MM.1S (cell line): ENCODE measurements around the gene PSRC1.

Source experiments
- DNase-seq: peaks from one replicate; pipeline ENCODE4 v3.0.0-alpha.2; 2015
- H2AFZ ChIP-seq: fragments of 300-600 bp; sonication (generic); 2 replicates; pipeline ENCODE4 v1.6.0; 2016; ENCODE audit warnings: antibody characterized with exemption, low read length
- H3F3A ChIP-seq: fragments of 300-600 bp; sonication (generic); 2 replicates; pipeline ENCODE4 v1.6.1; 2016; ENCODE audit warnings: mild to moderate bottlenecking, antibody characterized with exemption, low read length, moderate library complexity, mixed read lengths; ENCODE audit not compliant: insufficient read depth
- H3K27ac ChIP-seq: fragments of 300-600 bp; sonication (generic); 2 replicates; pipeline ENCODE4 v1.5.1; 2016; ENCODE audit warnings: mild to moderate bottlenecking, low read length
- H3K27me3 ChIP-seq: fragments of 300-600 bp; sonication (generic); replicated peaks from 2 replicates; pipeline ENCODE4 v1.6.0; 2016; ENCODE audit warnings: low read length; ENCODE audit not compliant: insufficient read depth
- H3K36me3 ChIP-seq: fragments of 300-600 bp; sonication (generic); replicated peaks from 2 replicates; pipeline ENCODE4 v1.6.1; 2016; ENCODE audit warnings: mild to moderate bottlenecking, low read length, mixed read lengths; ENCODE audit not compliant: insufficient read depth
- H3K4me1 ChIP-seq: fragments of 300-600 bp; sonication (generic); 2 replicates; pipeline ENCODE4 v1.6.1; 2016; ENCODE audit warnings: low read length, mixed read lengths
- H3K4me2 ChIP-seq: fragments of 300-600 bp; sonication (generic); 2 replicates; pipeline ENCODE4 v1.6.0; 2016; ENCODE audit warnings: low read depth, low read length
- H3K4me3 ChIP-seq: fragments of 300-600 bp; sonication (generic); 2 replicates; pipeline ENCODE4 v1.5.1; 2016; ENCODE audit warnings: low read length, mixed read lengths
- H3K79me2 ChIP-seq: fragments of 300-600 bp; sonication (generic); 2 replicates; pipeline ENCODE4 v1.6.1; 2016; ENCODE audit warnings: mixed run types, low read length, mixed read lengths
- H3K9ac ChIP-seq: fragments of 300-600 bp; sonication (generic); 2 replicates; pipeline ENCODE4 v1.6.1; 2016; ENCODE audit warnings: low read length, mixed read lengths
- H3K9me2 ChIP-seq: fragments of 300-600 bp; sonication (generic); replicated peaks from 2 replicates; pipeline ENCODE4 v1.6.1; 2016; ENCODE audit warnings: mild to moderate bottlenecking, low read length, mixed read lengths; ENCODE audit not compliant: insufficient read depth
- H3K9me3 ChIP-seq: fragments of 300-600 bp; sonication (generic); replicated peaks from 2 replicates; pipeline ENCODE4 v1.6.1; 2016; ENCODE audit warnings: mild to moderate bottlenecking, low read length, mixed read lengths; ENCODE audit not compliant: insufficient read depth
- H4K20me1 ChIP-seq: fragments of 300-600 bp; sonication (generic); 2 replicates; pipeline ENCODE4 v1.6.1; 2016; ENCODE audit warnings: mild to moderate bottlenecking, low read length, moderate library complexity, mixed read lengths; ENCODE audit not compliant: insufficient read depth
- CTCF ChIP-seq: fragments of 300-600 bp; sonication (generic); IDR thresholded peaks from 2 replicates; pipeline ENCODE4 v1.5.1; 2016; ENCODE audit warnings: antibody characterized with exemption, low read length, mixed read lengths
- EZH2 ChIP-seq: fragments of 300-600 bp; sonication (generic); optimal IDR thresholded peaks from 2 replicates; pipeline ENCODE3; 2017; ENCODE audit warnings: low read depth, mild to moderate bottlenecking, antibody characterized with exemption, low read length, mixed read lengths
- EZH2phosphoT487 ChIP-seq: fragments of 300-600 bp; sonication (generic); IDR thresholded peaks from 2 replicates; pipeline ENCODE4 v1.6.1; 2018; ENCODE audit warnings: antibody characterized with exemption, low read length

The PSRC1 gene

GRCh38 chr1:109274533-109275476, 8.1 kb downstream of the PSRC1 start:
- H3K4me3 ChIP-seq, result no peak overlapping the region
- no peaks in the 10 kb centered on the region for H4K20me1 ChIP-seq
- H3F3A ChIP-seq, result 0 out of 2 replicates have a peak, but pooled peaks cover 2% of the 10 kb centered on the region
- H2AFZ ChIP-seq, result no peak overlapping the region
- DNase-seq, result no peak
- no peak for TF ChIP-seq EZH2
- TF ChIP-seq EZH2phosphoT487, result no peak
- TF ChIP-seq CTCF, result no peak
- H3K27ac ChIP-seq, result no peak overlapping the region
- H3K9me2 ChIP-seq, result no peaks in the 10 kb centered on the region
- no peak overlapping the region for H3K9ac ChIP-seq
- H3K36me3 ChIP-seq, result no peaks in the 10 kb centered on the region
- H3K27me3 ChIP-seq, result no peaks in the 10 kb centered on the region
- H3K9me3 ChIP-seq, result no peaks in the 10 kb centered on the region
- no peak overlapping the region for H3K4me2 ChIP-seq
- H3K4me1 ChIP-seq, result peaks cover 9% of the 10 kb centered on the region
- no peaks in the 10 kb centered on the region for H3K79me2 ChIP-seq

- Histone ChIP-seq H3F3A (0 out of 2 replicates have a peak, but pooled peaks cover 2% of the 10 kb centered on the region), H3K9me2 (no peaks in the 10 kb centered on the region), H3K36me3 (no peaks in the 10 kb centered on the region), H3K9me3 (no peaks in the 10 kb centered on the region), H3K79me2 (no peaks in the 10 kb centered on the region), H2AFZ (no peak overlapping the region), H3K4me1 (peaks cover 9% of the 10 kb centered on the region), H3K4me3 (no peak overlapping the region), H4K20me1 (no peaks in the 10 kb centered on the region), H3K4me2 (no peak overlapping the region), H3K27me3 (no peaks in the 10 kb centered on the region), H3K9ac (no peak overlapping the region), H3K27ac (no peak overlapping the region)
- no peak for TF ChIP-seq EZH2phosphoT487
- no peak for TF ChIP-seq EZH2
- TF ChIP-seq CTCF, result no peak
- no peak for DNase-seq
These were observed 9.2 kb downstream of the PSRC1 start for GRCh38 chr1:109273570-109274288.

GRCh38 chr1:109272831-109273547, 10.0 kb downstream of the PSRC1 start:
- peaks cover 9% of the 10 kb centered on the region for H3K4me1 ChIP-seq
- H3K27ac ChIP-seq, result no peak overlapping the region
- no peak overlapping the region for H3K4me3 ChIP-seq

More at GRCh38 chr1:109272831-109273547, 10.0 kb downstream of the PSRC1 start:
- no peaks in the 10 kb centered on the region for H3K9me2 ChIP-seq
- no peaks in the 10 kb centered on the region for H3F3A ChIP-seq
- H2AFZ ChIP-seq, result no peak overlapping the region
- H3K79me2 ChIP-seq, result no peaks in the 10 kb centered on the region
- no peak overlapping the region for H3K9ac ChIP-seq
- no peaks in the 10 kb centered on the region for H3K36me3 ChIP-seq
- H3K4me2 ChIP-seq, result no peak overlapping the region
- no peaks in the 10 kb centered on the region for H3K27me3 ChIP-seq
- no peak for DNase-seq
- H4K20me1 ChIP-seq, result no peaks in the 10 kb centered on the region
- no peaks in the 10 kb centered on the region for H3K9me3 ChIP-seq
- TF ChIP-seq EZH2 (no peak), EZH2phosphoT487 (no peak), CTCF (no peak)
